Bronchial epithelial cell (primary cell): Measurements from ENCODE around the gene FRMD5. TPM values are rescaled to one million over a fixed set of nuclear protein-coding genes. Genes with fewer than 3 reads are reported as not detected.

Experiments used
- DNase-seq: peaks from one replicate; pipeline ENCODE4 v3.0.0-alpha.2; 2010; ENCODE audit warnings: low read depth
- FAIRE-seq: peaks from 2 replicates; lab custom pipeline; 2011; peaks lifted over from hg19 to GRCh38; lab: Jason Lieb, UNC
- H3K27me3 ChIP-seq: 2 replicates; pipeline ENCODE4 v1.5.1; 2011; ENCODE audit warnings: low read length; ENCODE audit not compliant: control insufficient read depth, insufficient read depth
- H3K36me3 ChIP-seq: 2 replicates; pipeline ENCODE4 v1.5.1; 2011; ENCODE audit warnings: low read length; ENCODE audit not compliant: control insufficient read depth, insufficient read depth
- H3K4me3 ChIP-seq: 2 replicates; pipeline ENCODE4 v1.5.1; 2011; ENCODE audit warnings: mild to moderate bottlenecking, low read depth, low read length, control low read depth
- CTCF ChIP-seq: IDR thresholded peaks from 2 replicates; pipeline ENCODE4 v1.5.1; 2011; ENCODE audit warnings: mild to moderate bottlenecking, moderate library complexity, low read length, control low read depth, inconsistent platforms; ENCODE audit not compliant: insufficient read depth, severe bottlenecking
- total RNA-seq: library from RNA; depleted of rRNA; stranded (reverse); fragments of >200 nt; gene quantifications from 2 replicates; pipeline ENCODE4 v1.2.1, GENCODE V29; 2014

Gene FRMD5
- total RNA-seq, 1 donor from 2014 or later = 1.3 TPM

GRCh38 chr15:43883571-43883970 lies 311.5 kb downstream of the FRMD5 start:
- FAIRE-seq (no peak), DNase-seq (no peak)
- Histone ChIP-seq H3K36me3 (no peaks in the 10 kb centered on the region), H3K27me3 (no peaks in the 10 kb centered on the region), H3K4me3 (no peak overlapping the region)
- TF ChIP-seq CTCF = no peak

- DNase-seq (no peak), FAIRE-seq (no peak)
Measured at GRCh38 chr15:43881944-43882343, 313.1 kb downstream of the FRMD5 start.

GRCh38 chr15:43881245-43881644 lies 313.8 kb downstream of the FRMD5 start:
- Histone ChIP-seq H3K4me3 (no peak overlapping the region), H3K27me3 (no peaks in the 10 kb centered on the region), H3K36me3 (no peaks in the 10 kb centered on the region)
- no peak for FAIRE-seq
- no peak for DNase-seq
- no peak for TF ChIP-seq CTCF

More at GRCh38 chr15:43881944-43882343, 313.1 kb downstream of the FRMD5 start:
- H3K4me3 ChIP-seq = no peak overlapping the region
- peak; percentile 63 for TF ChIP-seq CTCF
- H3K27me3 ChIP-seq = no peaks in the 10 kb centered on the region
- H3K36me3 ChIP-seq = no peaks in the 10 kb centered on the region

GRCh38 chr15:43880406-43881194 lies 314.5 kb downstream of the FRMD5 start:
- no peak overlapping the region for H3K4me3 ChIP-seq

GRCh38 chr15:43879386-43880355 lies 315.4 kb downstream of the FRMD5 start:
- Histone ChIP-seq H3K27me3 (no peaks in the 10 kb centered on the region), H3K4me3 (no peak overlapping the region), H3K36me3 (no peaks in the 10 kb centered on the region)
- DNase-seq (no peak), FAIRE-seq (no peak)
- no peak for TF ChIP-seq CTCF

More at GRCh38 chr15:43880406-43881194, 314.5 kb downstream of the FRMD5 start:
- no peak for TF ChIP-seq CTCF
- DNase-seq = no peak
- Histone ChIP-seq H3K36me3 (no peaks in the 10 kb centered on the region), H3K27me3 (no peaks in the 10 kb centered on the region)
- no peak for FAIRE-seq
